HG02610 (cell line): ENCODE measurements around the gene OR13C3.
"Not testable (repeated sequence)": the region's sequence is repeated elsewhere in the genome, so short reads cannot be mapped to it uniquely, and the experiment has no call there.

Experiments used
- ATAC-seq: cut with Tn5 transposase; IDR thresholded peaks from one replicate; pipeline ENCODE4 v1.9.1; 2021; ENCODE audit warnings: mild to moderate bottlenecking, moderate library complexity; ENCODE audit not compliant: unreplicated experiment

OR13C3 gene

GRCh38 chr9:104536756-104537155, at the start of gene OR13C3:
Gene OR13C3, minus strand, starts transcription at chr9:104536856. Its CDS starts 133 bp downstream, at chr9:104536723.
- ATAC-seq: no peak

GRCh38 chr9:104580562-104580961, 43.9 kb upstream of the OR13C3 start:
- no peak for ATAC-seq

- no peak for ATAC-seq
Observed at GRCh38 chr9:104577263-104577662, 40.6 kb upstream of the OR13C3 start.

- ATAC-seq: no peak
Observed at GRCh38 chr9:104575456-104575855, 38.8 kb upstream of the OR13C3 start.

- no peak for ATAC-seq
Observed at GRCh38 chr9:104572612-104573011, 36.0 kb upstream of the OR13C3 start.

GRCh38 chr9:104568868-104569267, 32.2 kb upstream of the OR13C3 start, which contains the start of gene OR13C8:
Gene OR13C8, plus strand, starts transcription at chr9:104569168. Its CDS starts 0 bp downstream, at chr9:104569168.
- ATAC-seq: no peak

GRCh38 chr9:104564358-104564757, 27.7 kb upstream of the OR13C3 start:
- no peak for ATAC-seq

GRCh38 chr9:104556830-104557634, 20.4 kb upstream of the OR13C3 start:
- ATAC-seq: no peak

- no peak for ATAC-seq
Observed at GRCh38 chr9:104555521-104555920, 18.9 kb upstream of the OR13C3 start.

- ATAC-seq: no peak
Observed at GRCh38 chr9:104553261-104553660, 16.6 kb upstream of the OR13C3 start.

- ATAC-seq: no peak
Observed at GRCh38 chr9:104544644-104545043, 8.0 kb upstream of the OR13C3 start.

- ATAC-seq: no peak
Observed at GRCh38 chr9:104539275-104539674, 2.6 kb upstream of the OR13C3 start.

GRCh38 chr9:104527109-104527508, 9.5 kb downstream of the OR13C3 start, which contains the start of gene OR13C4:
Gene OR13C4, minus strand, starts transcription at chr9:104527209. Its CDS starts 0 bp downstream, at chr9:104527209.
- no peak for ATAC-seq

- ATAC-seq: not testable (repeated sequence)
Observed at GRCh38 chr9:104520241-104520640, 16.4 kb downstream of the OR13C3 start.

GRCh38 chr9:104514901-104515300, 21.8 kb downstream of the OR13C3 start:
- ATAC-seq: no peak

- no peak for ATAC-seq
Observed at GRCh38 chr9:104506565-104506964, 30.1 kb downstream of the OR13C3 start.

GRCh38 chr9:104503963-104504362, 32.7 kb downstream of the OR13C3 start, which contains the start of gene OR13F1:
Gene OR13F1, plus strand, starts transcription at chr9:104504263. Its CDS starts 0 bp downstream, at chr9:104504263.
- ATAC-seq: no peak

GRCh38 chr9:104503440-104503839, 33.2 kb downstream of the OR13C3 start:
- ATAC-seq: no peak

- ATAC-seq: no peak
Observed at GRCh38 chr9:104494808-104495207, 41.8 kb downstream of the OR13C3 start.
